HUDEP-2 (cell line): ENCODE data around the gene NHLRC3.
"Not testable (repeated sequence)": the region's sequence is repeated elsewhere in the genome, so short reads cannot be mapped to it uniquely, and the experiment has no call there.

ENCODE experiments used
- DNase-seq, 76 experiments: peaks; one replicate each; lab custom pipeline; 2025; ENCODE audit not compliant: unreplicated experiment in 76 of 76; lab: John Stamatoyannopoulos, UW

NHLRC3 gene, protein sequence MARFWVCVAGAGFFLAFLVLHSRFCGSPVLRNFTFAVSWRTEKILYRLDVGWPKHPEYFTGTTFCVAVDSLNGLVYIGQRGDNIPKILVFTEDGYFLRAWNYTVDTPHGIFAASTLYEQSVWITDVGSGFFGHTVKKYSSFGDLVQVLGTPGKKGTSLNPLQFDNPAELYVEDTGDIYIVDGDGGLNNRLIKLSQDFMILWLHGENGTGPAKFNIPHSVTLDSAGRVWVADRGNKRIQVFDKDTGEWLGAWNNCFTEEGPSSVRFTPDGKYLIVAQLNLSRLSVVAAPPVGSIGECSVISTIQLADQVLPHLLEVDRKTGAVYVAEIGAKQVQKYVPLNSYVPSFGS

DNA sequence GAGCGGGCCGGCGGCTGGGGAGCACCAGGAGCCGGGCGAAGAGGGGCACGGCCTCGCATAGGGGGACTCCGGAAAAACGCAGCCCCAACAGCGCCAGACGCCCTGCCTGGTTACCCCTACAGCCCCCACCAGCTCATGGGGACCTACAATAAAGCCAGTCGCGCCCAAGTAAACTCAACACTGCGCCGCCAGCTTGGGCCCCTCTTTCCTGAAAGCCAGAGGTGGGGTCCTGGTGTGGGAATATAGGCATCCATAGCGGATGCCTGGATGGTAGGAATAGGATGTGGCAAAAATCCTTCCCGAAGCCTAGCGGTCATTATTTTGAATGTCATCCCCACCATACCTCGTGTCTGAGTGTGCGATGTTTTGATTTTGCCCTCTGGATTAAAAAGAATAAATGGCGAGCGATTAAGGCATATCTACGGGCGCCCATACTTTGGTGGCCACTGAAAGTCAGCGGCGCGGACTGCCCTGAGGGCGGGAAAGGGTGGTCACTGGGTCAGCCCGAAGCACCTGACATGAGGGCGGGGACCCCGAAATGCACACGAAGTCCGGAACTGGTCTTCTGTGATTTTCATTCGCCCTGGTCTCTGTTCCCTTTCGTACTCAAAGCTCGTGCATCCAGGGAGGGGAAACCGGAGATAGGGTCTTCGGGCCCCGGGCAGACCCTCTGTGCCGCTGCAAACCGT lies at the start of gene NHLRC3, which contains the start of gene PROSER1:
NHLRC3 (plus strand) TSS at position 577 of the 689 bp plus-strand sequence. CDS start 184 bp downstream, outside the sequence.
PROSER1 (minus strand) TSS at position 210 of the 689 bp plus-strand sequence. CDS start 847 bp downstream, outside the sequence.
- peak in 75 of 76 experiments; percentile 11 to 88 (median 73) for DNase-seq

DNA sequence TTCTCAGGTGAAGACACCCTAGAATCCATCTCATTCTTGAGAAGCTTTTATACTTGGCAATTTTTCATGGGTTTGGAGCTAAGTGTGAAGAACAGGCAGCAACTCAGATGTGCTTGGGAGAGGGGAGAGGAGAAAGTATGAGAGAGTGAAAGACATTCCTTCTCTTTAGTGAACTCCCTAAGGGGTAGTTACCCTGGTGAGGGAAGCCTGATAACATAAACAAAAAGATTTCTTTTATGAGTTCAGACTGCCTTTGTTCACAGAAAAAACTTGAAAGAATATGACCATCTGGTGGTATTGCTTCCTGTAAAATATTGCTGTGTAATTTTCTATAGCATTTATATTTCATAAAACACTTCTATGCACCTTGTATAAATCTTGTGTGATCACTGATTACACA lies 47.6 kb upstream of the NHLRC3 start, which contains the start of gene STOML3:
STOML3 (minus strand) TSS at position 139 of the 400 bp plus-strand sequence; CDS start at position 29, 110 bp downstream.
- DNase-seq, result no peak

DNA sequence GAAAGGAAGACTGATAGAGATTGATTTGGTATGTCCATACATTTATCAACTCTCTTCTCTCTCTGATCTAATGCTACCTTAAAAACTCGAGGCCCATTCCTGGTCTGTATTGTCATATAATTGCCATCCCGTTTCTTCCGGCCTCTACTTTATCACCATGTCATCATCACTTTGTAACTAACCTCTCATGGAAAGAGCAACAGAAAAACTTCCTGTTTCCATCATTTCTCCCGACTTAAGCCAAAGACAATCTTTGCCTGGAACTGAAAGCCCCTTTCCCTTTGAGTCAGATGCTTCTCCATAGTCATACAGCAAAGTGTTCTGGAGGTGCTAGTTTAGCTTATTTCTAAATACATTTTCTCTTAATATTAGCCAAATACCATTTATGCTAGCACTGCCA lies 44.9 kb upstream of the NHLRC3 start:
- no peak for DNase-seq

DNA sequence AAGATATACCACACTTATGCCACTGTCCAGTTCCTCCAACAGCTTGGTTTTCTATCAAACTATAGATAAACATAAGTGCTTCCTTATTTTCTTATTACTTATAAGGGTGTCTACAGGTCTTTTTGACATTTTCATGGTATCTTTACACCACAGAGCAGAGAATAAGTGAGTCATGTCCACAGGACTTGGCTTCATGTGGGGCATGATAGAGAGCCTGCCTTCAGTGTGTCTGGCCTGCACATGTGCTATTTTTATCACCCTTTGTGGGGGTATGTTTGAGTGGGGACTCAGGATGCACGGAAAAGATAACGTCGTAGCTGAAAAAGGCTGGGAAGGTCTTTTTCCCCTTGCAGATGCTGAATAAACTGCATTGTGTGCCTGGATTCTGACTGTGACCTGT lies 39.5 kb upstream of the NHLRC3 start:
- DNase-seq, result peak in 74 of 76 experiments; percentile 16 to 95 (median 74)

DNA sequence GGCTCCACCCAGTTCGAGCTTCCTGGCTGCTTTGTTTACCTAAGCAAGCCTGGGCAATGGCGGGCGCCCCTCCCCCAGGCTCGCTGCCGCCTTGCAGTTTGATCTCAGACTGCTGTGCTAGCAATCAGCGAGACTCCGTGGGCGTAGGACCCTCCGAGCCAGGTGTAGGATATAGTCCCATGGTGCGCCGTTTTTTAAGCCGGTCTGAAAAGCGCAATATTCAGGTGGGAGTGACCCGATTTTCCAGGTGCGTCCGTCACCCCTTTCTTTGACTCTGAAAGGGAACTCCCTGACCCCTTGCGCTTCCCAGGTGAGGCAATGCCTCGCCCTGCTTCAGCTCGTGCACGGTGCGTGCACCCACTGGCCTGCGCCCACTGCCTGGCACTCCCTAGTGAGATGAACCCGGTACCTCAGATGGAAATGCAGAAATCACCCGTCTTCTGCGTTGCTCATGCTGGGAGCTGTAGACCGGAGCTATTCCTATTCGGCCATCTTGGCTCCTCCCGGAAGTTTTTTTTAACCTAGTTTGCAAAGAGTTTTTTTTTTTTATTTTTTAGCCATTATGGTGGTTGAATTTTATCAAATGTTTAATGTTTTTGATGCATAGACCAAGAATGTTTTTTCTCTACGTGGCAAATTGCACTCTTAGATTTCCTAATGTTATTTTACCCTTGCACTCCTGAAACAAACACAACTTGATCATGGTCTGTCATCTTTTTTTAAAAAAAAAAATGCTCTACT lies 31.7 kb upstream of the NHLRC3 start:
- DNase-seq, result not testable (repeated sequence)

DNA sequence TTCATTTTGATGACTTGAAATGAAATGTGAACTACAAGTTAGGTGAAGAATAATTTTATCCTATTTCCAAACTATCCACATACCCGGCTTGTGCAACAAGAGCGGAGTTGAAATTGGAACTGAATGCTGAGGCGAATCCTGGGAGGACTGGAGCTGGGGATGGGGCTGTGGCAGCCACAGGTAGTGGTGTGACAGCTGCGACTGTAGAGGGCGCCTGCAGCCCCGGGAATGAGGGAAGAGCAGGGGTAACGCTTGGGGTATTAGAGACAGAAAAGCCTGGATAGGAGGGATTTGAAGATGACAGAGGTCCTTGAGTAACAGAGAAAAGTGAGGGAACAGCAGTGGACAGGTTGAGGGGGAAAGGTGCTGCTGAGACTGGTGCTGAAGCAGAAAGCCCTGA lies 25.6 kb upstream of the NHLRC3 start:
- no peak for DNase-seq

DNA sequence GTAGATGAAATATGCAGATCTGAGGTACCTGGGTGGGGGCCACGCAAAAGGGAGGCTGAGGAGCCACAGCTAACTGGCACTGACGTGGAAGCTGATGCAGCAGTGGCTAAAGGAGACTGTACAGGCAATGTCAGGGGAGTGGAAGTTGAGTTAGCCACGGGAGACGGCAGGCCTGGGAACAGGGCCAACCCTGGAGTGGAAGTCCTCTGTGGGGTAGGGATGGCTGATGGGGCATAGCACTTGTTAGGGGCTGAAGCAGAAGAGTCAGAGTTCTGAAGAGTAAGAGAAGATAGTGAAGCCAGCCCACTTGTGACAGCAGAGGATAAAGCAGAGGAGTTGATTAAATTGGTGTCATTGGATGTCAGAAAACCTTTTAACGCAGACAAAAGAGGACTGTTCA lies 24.8 kb upstream of the NHLRC3 start:
- DNase-seq, result no peak

DNA sequence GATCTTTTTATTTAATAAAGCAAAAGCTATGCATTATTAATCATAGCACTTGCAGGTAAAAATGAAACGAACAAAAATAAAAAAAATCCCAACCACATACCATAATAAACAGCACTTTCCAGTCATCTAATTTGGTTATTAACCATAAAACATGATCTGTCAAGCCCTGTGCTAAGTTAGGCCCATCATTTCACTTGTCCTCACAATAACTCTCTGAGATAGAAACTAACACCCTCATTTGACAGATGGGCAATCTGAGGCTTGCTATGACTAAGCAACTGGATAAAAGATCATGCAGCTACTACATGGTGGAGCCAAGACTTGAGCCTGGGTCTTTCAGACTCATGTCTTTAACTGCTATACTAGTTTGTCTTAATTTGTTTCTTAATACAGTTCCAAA lies 22.2 kb upstream of the NHLRC3 start:
- DNase-seq, result no peak

DNA sequence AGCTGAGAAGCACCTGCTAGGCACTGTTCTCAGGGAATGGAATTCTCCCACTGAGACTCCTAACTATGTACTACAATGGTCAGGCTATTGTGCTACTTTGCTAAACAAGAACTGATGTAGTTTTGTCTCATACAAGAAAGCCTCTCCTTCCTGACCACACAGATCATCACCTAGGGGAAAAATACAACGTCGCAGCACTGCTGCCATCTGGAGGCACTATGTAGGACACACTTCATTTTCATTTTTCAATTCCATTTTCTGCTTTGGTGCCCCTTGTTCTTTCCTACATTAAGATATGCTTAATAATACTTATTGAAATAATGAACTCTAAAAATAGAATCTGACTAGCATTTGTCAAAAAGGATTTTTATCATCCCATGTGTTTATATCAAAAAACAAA lies 21.5 kb upstream of the NHLRC3 start:
- DNase-seq, result peak in 12 of 76 experiments; percentile 3 to 42 (median 17)

DNA sequence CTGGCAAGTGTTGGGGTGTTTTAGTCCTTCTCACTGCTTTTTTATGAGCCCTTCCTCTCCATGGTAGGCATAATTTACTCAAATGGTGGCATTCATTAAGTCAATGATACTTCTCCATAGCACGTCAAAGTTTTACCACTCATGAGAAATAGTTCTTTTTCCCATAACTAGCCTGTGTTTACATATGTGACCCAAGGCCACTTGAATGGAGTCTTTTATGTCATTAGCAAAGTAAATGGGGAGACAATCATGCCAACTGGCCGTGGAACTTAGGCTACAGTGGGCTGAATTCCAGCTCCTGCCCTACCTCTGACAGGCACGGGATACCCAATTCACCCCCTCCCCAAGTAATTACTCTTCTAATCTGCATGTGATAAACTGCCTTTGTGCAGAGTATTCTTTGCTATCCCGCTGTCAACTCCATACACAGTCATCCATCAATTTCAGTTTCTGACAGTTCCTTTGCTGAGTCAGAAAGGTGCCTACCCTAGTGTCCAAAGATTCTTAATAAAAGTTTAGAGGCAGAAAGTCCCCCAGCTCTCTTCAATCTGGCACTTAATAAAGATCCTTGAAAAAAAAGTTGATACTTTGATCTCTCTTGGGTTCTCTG lies 17.3 kb upstream of the NHLRC3 start:
- no peak for DNase-seq

DNA sequence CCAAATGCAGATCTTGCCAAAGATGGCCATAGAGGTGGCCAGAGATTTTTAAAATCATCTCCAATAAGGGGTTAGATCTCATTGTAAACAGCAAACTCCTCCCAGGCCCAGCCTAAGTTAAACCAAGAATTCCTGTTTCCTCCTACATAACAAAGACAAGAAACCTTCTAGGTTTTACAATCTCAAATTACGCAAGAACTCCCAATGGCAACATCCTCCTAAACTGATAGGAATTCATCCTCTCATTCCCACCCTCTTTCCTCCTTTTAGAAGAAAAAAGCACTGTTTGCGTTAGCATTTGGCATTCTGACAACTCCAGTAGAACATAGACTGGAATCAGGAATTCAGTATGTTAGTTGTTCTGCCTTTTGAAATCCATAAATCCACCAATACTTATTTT lies 14.9 kb upstream of the NHLRC3 start:
- no peak for DNase-seq

DNA sequence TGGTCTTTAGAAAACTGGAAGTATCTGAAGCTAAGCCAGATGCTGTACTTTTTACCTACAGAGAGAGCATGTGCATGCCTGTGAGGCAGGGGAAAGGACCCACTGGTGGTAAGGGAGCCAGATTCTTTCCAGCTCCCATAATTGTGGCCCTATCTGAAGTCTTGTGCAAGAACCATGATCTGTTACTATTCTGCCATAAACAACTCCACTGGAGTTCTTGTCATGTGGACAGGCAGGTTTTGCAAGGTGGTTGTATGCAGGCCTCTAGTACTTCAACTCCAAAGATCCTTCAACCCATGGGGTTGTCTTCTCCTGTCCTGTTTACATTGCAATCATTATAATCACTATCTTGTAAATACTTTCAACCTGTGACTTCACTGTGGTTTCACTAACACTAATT lies 14.5 kb upstream of the NHLRC3 start:
- no peak for DNase-seq

DNA sequence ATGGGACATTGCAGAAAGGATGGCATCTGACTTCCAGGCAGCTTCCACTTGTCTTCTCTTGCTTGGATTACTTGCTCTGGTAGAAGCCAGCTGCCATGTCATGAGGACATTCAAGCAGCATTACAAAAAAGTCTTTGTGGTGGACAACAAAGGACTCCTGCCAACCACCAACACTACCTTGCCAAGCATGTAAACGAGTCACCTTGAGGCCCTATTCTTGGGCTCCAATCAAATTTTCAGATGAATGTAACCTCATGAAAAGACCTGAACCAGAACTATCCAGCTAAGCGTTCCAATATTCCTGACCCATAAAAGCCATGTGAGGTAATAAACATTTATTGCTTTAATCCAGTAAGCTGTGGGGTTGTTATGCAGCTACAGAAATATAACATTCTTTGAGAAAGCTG lies 12.8 kb upstream of the NHLRC3 start:
- no peak for DNase-seq

DNA sequence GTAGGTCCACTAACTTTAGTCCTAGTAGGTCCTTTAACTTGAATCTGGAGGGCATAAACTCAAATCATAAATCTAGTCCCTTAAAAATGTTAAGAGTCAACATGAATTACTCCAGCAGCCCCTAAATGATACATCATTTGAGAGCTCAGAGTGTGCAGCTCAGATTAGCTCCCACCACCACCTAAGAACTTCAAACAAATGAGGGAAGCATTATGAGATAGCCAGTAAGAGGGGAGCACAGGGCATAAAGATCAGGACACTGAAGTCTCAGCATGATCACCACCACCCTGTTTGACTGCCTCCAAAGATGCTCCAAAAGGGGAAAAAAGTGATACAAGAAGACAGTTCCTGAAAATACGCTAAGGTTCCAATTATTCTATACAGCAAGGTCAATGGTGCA lies 6.1 kb upstream of the NHLRC3 start:
- no peak for DNase-seq

DNA sequence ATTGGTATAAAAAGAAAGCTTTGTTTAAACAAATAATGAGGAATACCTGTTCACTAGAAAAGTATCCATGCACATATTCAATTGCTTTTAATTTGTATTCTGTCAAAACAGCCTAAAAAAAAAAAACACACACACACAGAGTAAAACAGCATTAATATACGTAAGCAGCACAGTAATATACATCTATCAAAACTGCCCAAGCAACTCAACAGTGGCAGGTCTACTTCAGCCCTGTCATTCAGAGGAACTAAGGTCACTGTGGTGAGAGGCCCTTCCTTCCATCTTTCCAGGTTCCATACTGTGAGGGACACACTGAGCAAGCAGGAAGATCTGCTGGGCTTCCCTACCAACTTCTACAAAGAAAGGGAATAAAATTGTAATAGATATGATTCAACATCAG lies 4.2 kb upstream of the NHLRC3 start:
- DNase-seq, result peak in 1 of 76 experiments; percentile 22

DNA sequence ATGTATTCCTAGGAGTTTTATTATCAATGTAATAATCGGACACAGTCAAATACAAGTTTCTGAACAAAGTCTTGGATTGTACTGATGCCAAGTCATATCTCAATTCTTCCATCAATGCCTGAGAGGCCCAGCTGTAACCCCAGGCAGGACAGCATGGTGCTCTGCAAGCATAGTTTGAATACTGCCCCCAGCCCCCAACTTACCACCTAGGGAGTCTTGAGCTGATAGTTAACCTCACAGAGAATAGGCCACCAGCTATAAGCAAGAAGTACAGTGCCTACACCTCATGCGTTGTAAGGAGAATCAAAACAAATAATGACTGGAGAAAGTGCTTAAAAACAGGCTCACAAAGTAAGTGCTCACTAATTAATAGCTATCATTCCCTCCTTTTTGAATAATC lies 3.1 kb upstream of the NHLRC3 start:
- DNase-seq, result peak in 37 of 76 experiments; percentile 3 to 66 (median 22)

DNA sequence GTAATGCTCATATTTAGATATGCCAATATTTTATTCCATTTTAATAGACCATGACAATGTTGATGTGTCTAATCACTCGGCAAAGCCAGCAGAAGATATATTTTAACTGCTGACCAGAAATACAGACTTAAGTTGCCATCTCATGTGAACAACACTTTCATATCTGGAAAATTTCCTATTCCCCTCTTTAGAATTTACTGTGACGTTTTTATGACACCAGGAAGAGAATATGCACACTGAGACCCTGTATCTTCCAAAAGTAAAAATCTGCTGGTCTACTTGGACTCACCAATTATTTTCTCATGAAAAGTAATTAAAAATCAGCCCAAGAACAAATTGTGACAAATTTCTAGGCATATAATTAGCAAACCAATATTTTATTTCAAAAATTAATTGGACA lies 2.5 kb upstream of the NHLRC3 start:
- peak in 1 of 76 experiments; percentile 7 for DNase-seq

DNA sequence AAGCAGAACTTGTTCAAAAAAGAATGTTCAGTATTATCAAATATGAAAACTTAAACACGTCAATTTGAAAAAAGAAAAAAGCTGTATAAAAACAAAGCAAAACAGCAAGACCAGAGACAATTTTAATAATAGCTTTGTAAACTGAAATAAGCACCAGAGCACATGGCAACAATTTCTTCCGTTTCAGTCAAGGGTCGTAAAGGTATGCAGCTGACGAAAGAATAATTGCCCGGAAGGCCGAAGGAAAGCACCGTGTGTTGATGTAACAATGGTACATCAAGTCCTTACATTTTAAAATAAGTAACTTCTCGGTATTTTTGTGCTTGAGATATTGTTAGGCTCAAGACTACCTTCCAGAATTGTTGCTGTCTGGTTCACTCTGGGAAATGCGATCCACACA lies 2.0 kb upstream of the NHLRC3 start:
- DNase-seq, result peak in 6 of 76 experiments; percentile 5 to 33 (median 21)

DNA sequence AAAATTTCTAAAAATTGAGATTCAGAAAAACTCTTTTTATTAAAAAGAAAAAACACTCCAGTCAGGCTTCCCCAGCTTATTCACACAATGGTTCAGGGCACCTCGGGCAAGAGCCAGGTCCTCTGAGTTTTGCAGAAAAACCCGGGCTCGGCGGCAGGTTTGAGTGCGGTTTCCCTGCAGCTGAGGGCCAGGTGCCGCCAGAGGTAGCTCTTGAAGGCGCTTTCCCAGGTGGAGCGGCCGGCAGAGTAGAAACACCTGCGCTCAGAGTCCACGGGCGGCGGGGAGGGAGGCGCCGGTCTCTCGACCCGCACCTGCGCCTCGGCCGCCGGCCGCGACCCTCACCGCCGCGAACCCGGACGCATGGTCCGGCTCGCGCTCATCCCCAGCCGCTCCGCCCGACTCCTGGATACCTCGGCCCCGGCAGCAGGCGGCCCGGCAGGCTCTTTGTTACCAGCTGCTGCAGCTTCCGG lies 811 bp upstream of the NHLRC3 start:
- DNase-seq, result peak in 6 of 76 experiments; percentile 30 to 54 (median 42)

DNA sequence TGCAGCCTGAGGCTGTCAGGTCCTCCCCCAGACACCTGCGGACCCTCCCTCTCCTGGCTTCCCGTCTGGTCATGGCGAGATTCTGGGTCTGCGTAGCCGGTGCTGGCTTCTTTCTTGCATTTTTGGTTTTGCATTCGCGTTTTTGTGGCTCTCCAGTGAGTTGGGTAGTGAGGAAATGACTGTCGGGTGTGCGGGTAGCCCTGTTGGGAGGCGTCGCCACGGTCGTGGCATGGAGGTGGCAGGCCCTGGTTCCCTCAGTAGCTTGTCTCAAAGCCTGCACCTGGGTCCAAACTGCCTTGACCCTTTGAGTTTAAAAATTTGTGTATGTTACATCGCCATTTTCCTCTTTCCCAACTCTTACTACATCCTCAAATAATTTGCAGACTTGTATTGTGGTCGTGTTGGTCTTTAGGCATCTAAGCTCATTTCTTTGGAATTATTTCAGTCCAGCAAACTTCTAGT lies 344 bp downstream of the NHLRC3 start:
- peak in 22 of 76 experiments; percentile 4 to 69 (median 34) for DNase-seq
